GM12878 (cell line): ENCODE results near the gene GALE. TPM values are rescaled to one million over a fixed set of nuclear protein-coding genes. Genes with fewer than 3 reads are reported as not detected.
A peak's percentile ranks its signal among the peaks of the same experiment; 100 is the strongest.

ENCODE experiments used
- ATF3 ChIP-seq: IDR thresholded peaks from 2 replicates; pipeline ENCODE4 v1.6.1; 2011; ENCODE audit warnings: low read depth, mild to moderate bottlenecking, low read length, moderate library complexity, borderline replicate concordance; ENCODE audit errors: extremely low read depth
- BCL3 ChIP-seq: IDR thresholded peaks from 2 replicates; pipeline ENCODE4 v1.6.1; 2011; ENCODE audit warnings: borderline replicate concordance, low read depth, mild to moderate bottlenecking, moderate library complexity, low read length; ENCODE audit not compliant: insufficient read depth, poor library complexity, severe bottlenecking
- CBFB ChIP-seq: IDR thresholded peaks from 2 replicates; pipeline ENCODE4 v1.6.1; 2016; ENCODE audit warnings: antibody characterized with exemption, low read depth
- CHD2 ChIP-seq: IDR thresholded peaks from 2 replicates; pipeline ENCODE4 v1.6.1; 2011; ENCODE audit warnings: low read depth, low read length, improper control_type of control experiment, borderline replicate concordance
- CHD4 ChIP-seq: fragments of 200-600 bp; sonication (generic); IDR thresholded peaks from 2 replicates; pipeline ENCODE4 v1.6.1; 2016; ENCODE audit warnings: mild to moderate bottlenecking
- CREM ChIP-seq: IDR thresholded peaks from 2 replicates; pipeline ENCODE4 v1.6.1; 2014; ENCODE audit warnings: antibody characterized with exemption, low read depth
- CTCF ChIP-seq, 3 experiments: IDR thresholded peaks in 2 of 3; conservative IDR thresholded peaks in 1 of 3; 2 replicates each; pipeline ENCODE4 v1.5.1; 2011; ENCODE audit warnings: low read depth in 3 of 3, low read length in 3 of 3, mild to moderate bottlenecking in 3 of 3, control low read depth in 2 of 3, moderate library complexity in 2 of 3, inconsistent platforms in 1 of 3, mixed read lengths in 1 of 3; ENCODE audit not compliant: control insufficient read depth in 2 of 3, insufficient read depth in 1 of 3; ENCODE audit errors: extremely low read depth in 1 of 3
- E2F4 ChIP-seq: IDR thresholded peaks from 2 replicates; pipeline ENCODE4 v1.6.1; 2012; ENCODE audit warnings: low read depth, low read length, improper control_type of control experiment
- FOXM1 ChIP-seq: IDR thresholded peaks from 2 replicates; pipeline ENCODE4 v1.6.1; 2012; ENCODE audit warnings: low read depth, mild to moderate bottlenecking, inconsistent platforms, low read length, moderate library complexity
- HDGF ChIP-seq: fragments of 450-650 bp; IDR thresholded peaks from 2 replicates; pipeline ENCODE4 v1.6.1; 2016; ENCODE audit warnings: antibody characterized with exemption
- IRF3 ChIP-seq: fragments of 450-650 bp; IDR thresholded peaks from 2 replicates; pipeline ENCODE4 v1.6.1; 2014; ENCODE audit warnings: mild to moderate bottlenecking
- IRF4 ChIP-seq: IDR thresholded peaks from 2 replicates; pipeline ENCODE4 v1.6.1; 2011; ENCODE audit warnings: low read depth, low read length
- PBX3 ChIP-seq: IDR thresholded peaks from 2 replicates; pipeline ENCODE4 v1.6.1; 2011; ENCODE audit warnings: mild to moderate bottlenecking, low read depth, low read length, moderate library complexity; ENCODE audit not compliant: insufficient replicate concordance
- RFX5 ChIP-seq: IDR thresholded peaks from 2 replicates; pipeline ENCODE4 v1.6.1; 2011; ENCODE audit warnings: low read depth, low read length, improper control_type of control experiment
- STAT3 ChIP-seq: IDR thresholded peaks from 2 replicates; pipeline ENCODE4 v1.6.1; 2011; ENCODE audit warnings: low read depth, low read length, improper control_type of control experiment
- ZNF592 ChIP-seq: fragments of 450-650 bp; IDR thresholded peaks from 2 replicates; pipeline ENCODE4 v1.6.1; 2017; ENCODE audit warnings: mild to moderate bottlenecking, moderate library complexity
- polyA plus RNA-seq, 11 experiments: library from polyadenylated mRNA; depleted of rRNA in 4 of 11; unstranded in 6 of 11; stranded (reverse) in 5 of 11; fragments of >200 nt; fragmentation: Nextera tagmentation in 4 of 11; fragmentation: Illumina TruSeq in 1 of 11; extraction: Ambion mirVana in 4 of 11; extraction: Trizol in 1 of 11; gene quantifications; 1 replicate in 1 of 11; 2 replicates in 10 of 11; pipeline versions ENCODE4 v1.2.1 to v1.2.3, GENCODE V29; 2011 to 2016; ENCODE audit warnings: inconsistent platforms in 2 of 11, missing spikeins in 2 of 11, low read depth in 1 of 11
- total RNA-seq, 4 experiments: library from RNA; depleted of rRNA in 3 of 4; stranded (reverse); fragments of >200 nt in 3 of 4; fragmentation: Illumina TruSeq in 1 of 4; extraction: Trizol in 1 of 4; gene quantifications; 2 replicates each; pipeline versions ENCODE4 v1.2.1 to v1.2.3, GENCODE V29; 2013 to 2021

The GALE gene
- total and polyA plus RNA-seq, 10 of the 15 experiments (the other 5 are each of a cell fraction or from before 2014, with no cell fraction given) = 4.2 to 93.7 (median 40.4) TPM

GRCh38 chr1:23800400-23801337, at the start of gene GALE (continued):
- TF ChIP-seq PBX3 (peak; percentile 58), RFX5 (0 out of 2 replicates have a peak, but pooled peaks have one; percentile 23), STAT3 (0 out of 2 replicates have a peak, but pooled peaks have one; percentile 51), CHD4 (no peak), ZNF592 (no peak), CBFB (peak; percentile 71; the same call in 1 of the 2 replicates), FOXM1 (no peak), CREM (peak; percentile 97), CHD2 (peak; percentile 51; the same call in 1 of the 2 replicates), E2F4 (peak; percentile 50; the same call in 1 of the 2 replicates), IRF3 (peak; percentile 23; the same call in 1 of the 2 replicates), IRF4 (no peak), HDGF (no peak), CTCF (IDR thresholded peaks at IDR 0.05 in 2 of 3, conservative IDR thresholded peaks at IDR 0.05 in 1 of 3; ENCODE audit: control insufficient read depth in 2 of 3, extremely low read depth in 1 of 3, insufficient read depth in 1 of 3, low read depth in 3 of 3, low read length in 3 of 3) (no peak), BCL3 (peak; percentile 48), ATF3 (no peak)
